Glomerular endothelial cell (primary cell): Measurements from ENCODE around the gene STRBP. TPM values are rescaled to one million over a fixed set of nuclear protein-coding genes. Genes with fewer than 3 reads are reported as not detected.
"Not testable (repeated sequence)": the region's sequence is repeated elsewhere in the genome, so short reads cannot be mapped to it uniquely, and the experiment has no call there.

Experiments
- DNase-seq: peaks from one replicate; pipeline ENCODE4 v3.0.0-alpha.2; 2011; ENCODE audit warnings: low read depth, low spot score; ENCODE audit errors: extremely low read depth
- total RNA-seq: library from RNA; depleted of rRNA; stranded (reverse); fragments of >200 nt; gene quantifications from 2 replicates; pipeline ENCODE4 v1.2.3, GENCODE V29; 2015

STRBP gene
- total RNA-seq, 1 donor from 2014 or later, result 10.3 TPM

DNA sequence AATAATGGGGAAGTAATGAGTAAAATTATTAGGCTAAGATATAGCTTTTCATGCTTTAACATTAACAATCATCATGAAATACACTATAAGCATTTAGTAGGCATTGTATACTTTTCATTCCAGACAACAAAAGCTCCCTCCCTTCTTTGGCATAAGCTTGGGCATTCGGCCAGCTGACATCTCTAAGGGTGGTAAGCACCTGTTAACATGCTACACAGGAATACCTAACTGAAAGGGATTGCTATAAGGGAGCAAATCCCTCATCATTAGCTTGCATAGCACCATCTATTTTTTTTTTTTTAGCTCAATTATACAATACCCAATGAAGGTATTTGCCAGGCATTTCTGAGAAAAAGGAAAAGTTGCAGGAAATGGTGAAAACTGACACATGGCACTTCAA is 16.6 kb downstream of the STRBP start:
- DNase-seq, result no peak

DNA sequence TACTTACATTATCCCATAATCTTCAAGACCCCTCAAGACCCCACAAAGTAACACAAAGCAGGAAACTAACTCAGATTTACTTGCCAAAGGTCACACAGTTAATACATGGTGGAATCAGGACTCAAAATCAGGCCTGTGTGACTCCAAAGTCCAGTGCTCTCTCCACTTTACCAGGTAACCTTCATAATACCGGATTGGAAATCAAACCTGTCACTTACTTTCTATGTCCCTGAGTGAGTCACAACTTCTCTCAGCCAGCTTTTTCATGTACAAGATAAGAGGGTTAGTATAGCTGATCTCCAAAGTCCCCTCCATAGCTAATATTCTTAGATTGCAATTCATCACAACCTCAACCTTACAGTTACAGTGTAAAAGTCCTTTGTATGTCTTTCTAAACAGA is 17.1 kb downstream of the STRBP start:
- no peak for DNase-seq

GRCh38 chr9:123250504-123250903 is 17.9 kb downstream of the STRBP start:
- DNase-seq, result no peak

DNA sequence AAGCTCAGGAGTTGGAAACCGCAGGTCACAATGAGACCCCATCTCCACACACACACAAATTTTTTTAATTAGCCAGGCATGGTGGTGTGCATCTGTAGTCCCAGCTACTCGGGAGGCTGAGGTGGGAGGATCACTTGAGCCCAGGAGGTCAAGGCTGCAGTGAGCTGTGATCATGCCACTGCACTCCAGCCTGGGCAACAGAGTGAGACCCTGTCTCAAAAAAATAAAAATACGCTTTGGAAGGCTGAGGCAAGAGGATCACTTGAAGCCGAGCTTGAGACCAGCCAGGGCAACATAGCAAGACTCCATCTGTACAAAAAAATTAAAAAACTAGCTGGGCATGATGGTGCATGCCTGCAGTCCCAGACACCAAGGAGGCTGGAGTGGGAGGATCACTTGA is 19.2 kb downstream of the STRBP start:
- DNase-seq, result not testable (repeated sequence)

- DNase-seq, result no peak
Measured at GRCh38 chr9:123248630-123249029, 19.8 kb downstream of the STRBP start.

GRCh38 chr9:123246534-123246933 is 21.9 kb downstream of the STRBP start:
- DNase-seq, result no peak

DNA sequence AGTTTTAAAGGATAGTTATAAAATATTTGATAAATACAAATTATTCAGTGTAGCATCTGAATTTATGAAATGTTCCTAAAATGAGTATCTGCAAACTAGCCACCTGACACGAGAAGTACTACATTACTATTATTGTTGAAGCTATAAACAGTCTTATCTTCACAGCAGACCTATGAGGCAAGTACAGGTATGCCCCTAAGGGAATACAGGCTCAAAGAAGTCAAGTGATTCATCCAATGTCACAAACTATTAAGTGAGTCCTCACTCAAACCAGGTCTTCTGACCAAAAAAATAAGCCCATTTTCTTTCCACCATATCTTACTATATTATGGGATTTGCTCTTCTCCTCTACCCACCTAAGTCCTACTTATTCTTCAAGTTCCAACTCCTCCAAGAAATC is 28.7 kb downstream of the STRBP start:
- no peak for DNase-seq

- DNase-seq, result no peak
Measured at GRCh38 chr9:123238365-123238764, 30.0 kb downstream of the STRBP start.

GRCh38 chr9:123237220-123237619 is 31.2 kb downstream of the STRBP start:
- no peak for DNase-seq

DNA sequence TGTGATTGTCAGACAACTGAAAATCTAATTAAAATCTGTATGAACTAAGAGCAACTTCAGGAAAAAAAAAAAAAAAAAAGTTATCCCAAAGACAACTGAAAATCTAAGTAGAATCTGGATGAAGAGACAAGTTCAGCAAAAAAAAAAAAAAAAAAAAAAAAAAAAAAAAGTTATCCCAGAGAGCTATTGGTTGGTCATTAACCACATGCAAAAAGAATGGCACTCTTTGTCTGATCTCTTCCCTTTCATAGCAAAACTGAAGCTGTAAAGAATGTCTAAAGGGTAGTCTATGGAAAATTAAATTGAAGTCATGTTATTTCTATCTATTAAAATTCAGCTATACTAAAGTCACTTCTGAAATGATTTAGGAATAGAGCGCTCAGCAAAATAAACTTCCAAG is 32.9 kb downstream of the STRBP start:
- DNase-seq, result no peak

DNA sequence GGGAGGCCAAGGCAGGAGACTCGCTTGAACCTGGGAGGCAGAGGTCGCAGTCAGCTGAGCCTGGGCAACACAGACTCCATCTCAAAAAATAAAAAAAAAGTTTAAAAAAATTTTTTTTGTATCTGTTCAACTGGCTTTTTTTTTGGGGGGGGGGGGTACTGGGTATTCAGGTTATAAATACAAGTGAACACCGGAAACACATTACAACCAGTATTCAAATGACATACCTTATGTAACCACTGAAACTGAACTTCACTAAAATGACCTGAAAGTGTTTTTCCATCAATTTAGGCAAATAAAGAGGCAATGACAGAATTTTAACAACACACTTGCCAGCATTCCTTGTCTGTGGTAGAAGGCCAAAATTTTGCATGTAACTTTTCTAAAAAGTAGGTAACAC is 33.5 kb downstream of the STRBP start:
- DNase-seq, result no peak

GRCh38 chr9:123232332-123232731 is 36.1 kb downstream of the STRBP start:
- no peak for DNase-seq

GRCh38 chr9:123231421-123231820 is 37.0 kb downstream of the STRBP start:
- DNase-seq, result no peak

- no peak for DNase-seq
Measured at GRCh38 chr9:123228967-123229366, 39.4 kb downstream of the STRBP start.

- DNase-seq, result no peak
Measured at GRCh38 chr9:123225995-123226394, 42.4 kb downstream of the STRBP start.

- peak; percentile 50 for DNase-seq
Measured at GRCh38 chr9:123225374-123225813, 43.0 kb downstream of the STRBP start.

DNA sequence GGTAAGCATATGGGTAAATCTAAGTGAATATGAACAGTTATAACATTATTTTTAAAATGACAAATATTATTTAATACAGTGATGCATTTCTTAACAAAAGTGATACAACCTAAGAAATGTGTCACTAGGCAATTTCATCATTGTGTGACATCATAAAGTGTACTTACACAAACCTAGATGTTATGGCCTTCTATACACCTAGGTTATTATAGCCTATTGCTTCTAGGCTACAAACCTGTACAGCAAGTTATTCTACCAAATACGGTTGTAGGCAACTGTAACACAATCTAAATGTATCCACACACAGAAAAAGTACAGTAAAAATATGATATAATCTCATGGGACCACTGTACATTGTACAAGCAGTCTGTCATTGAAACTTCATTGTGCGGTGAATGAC is 48.3 kb downstream of the STRBP start:
- no peak for DNase-seq

DNA sequence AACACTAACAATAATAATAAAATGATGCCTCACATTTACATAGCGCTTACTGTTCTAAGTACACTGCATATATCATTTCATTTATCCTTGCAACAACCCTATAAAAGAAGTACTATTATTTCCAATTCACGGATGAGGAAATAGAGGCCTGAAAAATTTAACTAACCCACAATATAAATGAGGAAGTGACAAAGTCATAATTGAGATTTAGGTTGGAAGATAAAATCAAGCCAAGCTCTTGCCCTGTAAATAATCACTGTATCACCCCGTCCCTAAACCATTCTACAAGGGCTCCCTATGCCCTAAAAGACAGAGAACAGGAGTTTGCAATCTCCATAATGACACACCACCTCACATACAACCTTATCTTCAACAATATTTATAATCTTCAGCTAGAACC is 49.6 kb downstream of the STRBP start:
- no peak for DNase-seq

DNA sequence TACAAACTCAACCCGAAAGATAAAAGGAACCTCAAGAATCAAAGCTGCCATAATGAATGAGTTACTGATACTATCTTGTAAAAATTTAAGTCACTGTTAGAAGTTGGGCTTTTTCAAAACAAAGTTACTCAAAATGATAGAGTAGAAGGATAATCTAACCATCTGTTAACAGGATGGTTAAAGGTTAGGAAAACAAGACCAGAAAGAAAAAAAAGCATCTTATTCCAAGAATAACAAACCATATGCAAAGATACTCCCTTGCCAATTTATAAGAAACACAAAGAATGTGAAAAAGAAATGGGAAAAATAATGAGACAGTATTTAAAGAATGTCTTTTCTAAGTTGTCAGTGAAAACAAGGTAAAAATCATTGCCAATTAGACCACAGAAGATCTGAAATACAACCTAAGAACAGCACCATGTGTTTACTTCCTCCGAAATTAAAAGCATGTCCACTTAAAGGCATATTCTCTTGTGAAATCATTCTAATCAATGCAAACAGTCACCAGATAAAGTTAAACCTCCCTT is 51.2 kb downstream of the STRBP start:
- DNase-seq, result no peak

DNA sequence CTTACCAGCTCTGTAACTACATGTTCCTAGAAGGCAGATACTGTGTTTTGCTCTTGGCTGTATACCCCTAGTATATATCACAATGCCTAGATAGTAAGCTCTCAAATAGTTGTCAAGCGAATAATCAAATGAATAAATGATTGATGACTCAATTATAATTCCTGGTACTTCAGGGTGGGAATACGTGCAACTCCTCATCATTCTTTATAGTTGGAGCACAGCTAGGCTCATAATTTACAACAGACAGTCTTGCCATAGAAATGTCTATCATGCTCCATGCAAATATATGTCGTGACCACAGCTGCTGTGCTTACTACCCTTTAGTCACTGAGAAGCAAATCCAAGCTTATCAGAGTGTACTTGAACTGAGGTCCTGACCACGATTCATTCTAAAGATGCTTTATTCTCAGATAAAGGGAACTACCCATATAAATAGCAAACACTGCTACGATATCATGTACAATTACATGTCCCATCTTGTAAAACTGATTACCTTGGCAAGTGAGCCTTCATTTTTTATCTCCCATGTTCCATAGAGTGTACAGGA is 52.1 kb downstream of the STRBP start:
- no peak for DNase-seq

DNA sequence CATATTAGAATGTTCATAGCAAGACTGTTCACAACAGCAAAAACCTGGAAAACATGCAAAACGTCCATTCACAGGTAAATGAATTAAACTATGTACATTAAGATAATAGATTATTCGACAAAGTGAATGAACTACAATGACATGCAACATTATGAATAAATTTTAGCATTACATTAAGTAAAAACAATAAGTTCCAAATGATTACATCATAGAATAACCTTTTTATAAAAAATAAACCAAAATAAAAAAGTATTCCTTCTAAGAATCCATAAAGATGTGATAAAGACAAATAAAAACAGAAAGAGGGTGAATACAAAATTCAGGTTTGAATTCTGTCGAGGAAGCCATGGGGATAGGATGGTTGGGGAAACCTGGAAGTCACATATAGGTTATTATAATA is 57.3 kb downstream of the STRBP start:
- DNase-seq, result no peak

DNA sequence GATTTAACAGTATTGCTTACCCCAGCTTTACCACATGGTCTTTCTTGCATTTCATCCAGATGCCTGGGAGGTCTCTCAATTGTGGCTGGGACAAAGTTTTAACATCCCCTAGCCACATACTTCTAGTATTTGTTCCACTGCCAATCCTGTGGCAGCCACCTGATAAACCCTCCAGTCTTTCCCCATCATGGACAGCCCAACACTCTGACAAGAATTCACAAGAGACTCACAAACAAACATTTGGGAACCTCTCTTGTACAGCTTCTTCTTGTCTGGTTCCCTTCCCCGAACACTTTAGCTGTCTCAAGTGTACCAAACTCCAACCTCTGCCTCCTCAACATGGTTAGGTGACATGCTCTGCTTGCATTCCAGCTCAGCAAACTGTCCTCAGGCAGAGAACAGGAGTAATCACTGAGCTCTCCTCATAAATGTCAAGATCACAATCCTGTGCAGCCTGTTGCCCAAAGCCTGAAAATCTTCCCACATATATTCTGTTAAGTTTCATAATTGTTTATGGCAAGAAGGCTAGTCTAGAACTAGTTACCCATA is 59.7 kb downstream of the STRBP start:
- DNase-seq, result no peak

DNA sequence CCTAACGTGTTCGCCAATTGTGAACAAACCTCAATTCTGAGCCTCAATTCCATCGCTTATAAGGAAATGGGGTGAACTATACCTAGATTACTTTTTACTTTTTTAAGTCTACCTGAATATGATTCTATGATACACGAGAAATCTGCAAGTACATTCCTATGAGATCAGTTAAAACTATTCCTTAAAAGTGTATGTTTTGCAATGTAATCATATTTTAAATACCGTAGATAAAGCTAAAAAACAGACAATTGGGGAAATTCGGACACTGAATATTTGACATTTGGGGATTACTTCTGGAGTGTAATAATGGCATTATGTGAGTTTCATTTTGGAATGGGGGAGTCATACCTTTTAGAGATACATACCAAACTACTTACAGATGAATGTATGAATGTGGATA is 62.3 kb downstream of the STRBP start:
- DNase-seq, result no peak
